A204.1 (cell line): ENCODE measurements around the gene NCAPG2.
"Not testable (repeated sequence)": the region's sequence is repeated elsewhere in the genome, so short reads cannot be mapped to it uniquely, and the experiment has no call there.

ENCODE experiments used
- FAIRE-seq: peaks from 2 replicates; lab custom pipeline; 2012; peaks lifted over from hg19 to GRCh38; lab: Jason Lieb, UNC

Gene NCAPG2

DNA sequence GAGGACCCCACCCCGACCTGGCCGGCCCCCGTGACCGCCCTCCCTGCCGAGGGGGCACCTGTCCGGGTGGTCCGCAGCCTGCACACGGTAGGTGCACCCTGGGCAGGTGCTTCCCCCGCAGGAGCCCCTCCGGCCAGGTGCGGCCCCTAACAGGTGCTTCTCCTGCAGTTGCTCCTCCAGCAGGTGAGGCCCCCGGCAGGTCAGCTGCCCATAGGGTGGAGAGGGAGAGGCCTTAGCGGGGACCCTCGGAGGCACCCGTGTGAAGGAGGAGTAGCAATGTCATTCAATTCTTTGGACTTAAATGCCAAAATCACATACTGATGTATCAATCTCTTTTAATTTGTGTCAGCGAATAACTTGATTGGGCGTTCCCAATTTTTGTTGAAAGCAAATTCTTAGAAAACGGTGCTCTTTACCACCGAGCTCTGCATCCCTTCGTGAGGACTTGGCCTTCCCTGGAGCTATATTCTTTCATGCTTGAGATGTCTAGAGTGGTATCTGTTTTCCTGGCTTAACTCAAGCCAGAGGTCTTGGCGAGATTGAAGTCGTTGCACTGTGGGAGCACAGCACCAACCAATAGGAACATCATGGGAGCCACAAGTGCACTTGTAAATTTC, 738 bp upstream of the NCAPG2 start:
- no peak for FAIRE-seq

DNA sequence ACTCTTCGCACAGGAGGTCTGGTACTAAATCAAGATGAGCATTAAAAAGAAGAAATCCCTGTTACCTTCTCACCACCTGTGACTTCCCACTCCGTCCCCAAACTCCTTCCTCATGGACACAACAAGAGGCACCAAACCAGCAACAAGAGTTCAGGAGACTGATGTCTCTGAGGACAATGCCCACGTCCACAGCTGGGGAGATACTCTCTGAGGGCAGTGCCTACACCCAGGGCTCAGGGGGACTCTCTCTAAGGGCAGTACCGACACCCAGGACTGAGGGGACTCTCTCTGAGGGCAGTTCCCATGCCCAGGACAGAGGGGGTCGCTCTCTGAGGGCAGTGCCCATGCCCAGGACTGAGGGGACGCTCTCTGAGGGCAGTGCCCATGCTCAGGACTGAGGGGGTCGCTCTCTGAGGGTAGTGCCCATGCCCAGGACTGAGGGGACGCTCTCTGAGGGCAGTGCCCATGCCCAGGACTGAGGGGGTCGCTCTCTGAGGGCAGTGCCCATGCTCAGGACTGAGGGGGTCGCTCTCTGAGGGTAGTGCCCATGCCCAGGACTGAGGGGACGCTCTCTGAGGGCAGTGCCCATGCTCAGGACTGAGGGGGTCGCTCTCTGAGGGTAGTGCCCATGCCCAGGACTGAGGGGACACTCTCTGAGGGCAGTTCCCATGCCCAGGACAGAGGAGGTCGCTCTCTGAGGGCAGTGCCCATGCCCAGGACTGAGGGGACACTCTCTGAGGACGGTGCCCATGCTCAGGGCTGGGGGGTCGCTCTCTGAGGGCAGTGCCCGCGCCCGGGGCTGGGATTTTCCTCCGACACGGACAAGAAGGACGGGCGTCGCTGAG, 703 bp downstream of the NCAPG2 start:
- FAIRE-seq: not testable (repeated sequence)

DNA sequence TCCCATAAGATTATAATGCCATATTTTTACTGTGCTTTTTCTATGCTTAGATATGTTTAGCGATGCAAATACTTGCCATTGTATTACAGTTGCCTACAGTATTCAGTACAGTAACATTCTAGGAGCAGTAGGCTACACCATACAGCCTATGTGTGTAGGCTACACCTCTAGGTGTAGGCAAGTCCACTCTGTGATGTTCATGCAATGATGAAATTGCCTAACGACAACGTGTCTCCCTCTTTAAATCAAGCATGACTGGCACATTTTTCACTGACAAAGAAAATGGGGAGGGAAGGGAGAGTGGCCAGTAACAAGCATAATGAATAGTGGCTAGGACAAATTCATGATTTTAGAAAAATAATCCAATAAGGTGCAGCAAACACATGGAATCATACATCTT, 1.7 kb downstream of the NCAPG2 start:
- FAIRE-seq: no peak

DNA sequence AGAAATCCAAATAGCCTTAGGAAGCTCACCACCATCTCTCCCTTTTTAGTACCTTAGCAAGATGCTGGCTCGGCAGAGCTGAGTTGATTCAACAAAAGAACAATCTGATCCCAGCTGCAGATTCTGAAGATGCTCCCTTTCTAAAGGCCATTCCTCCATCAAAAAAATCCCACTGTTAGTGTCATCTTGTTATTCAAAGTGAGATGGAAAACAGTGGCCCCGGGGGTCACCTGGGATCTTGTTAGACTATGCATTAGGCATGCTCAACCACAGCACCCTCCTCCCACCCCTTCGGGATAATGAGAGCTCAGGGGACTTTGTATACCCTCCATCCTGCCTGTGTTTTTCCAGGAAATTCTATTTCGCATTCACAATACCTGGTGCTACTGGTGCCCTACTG, 2.4 kb downstream of the NCAPG2 start:
- FAIRE-seq: no peak

DNA sequence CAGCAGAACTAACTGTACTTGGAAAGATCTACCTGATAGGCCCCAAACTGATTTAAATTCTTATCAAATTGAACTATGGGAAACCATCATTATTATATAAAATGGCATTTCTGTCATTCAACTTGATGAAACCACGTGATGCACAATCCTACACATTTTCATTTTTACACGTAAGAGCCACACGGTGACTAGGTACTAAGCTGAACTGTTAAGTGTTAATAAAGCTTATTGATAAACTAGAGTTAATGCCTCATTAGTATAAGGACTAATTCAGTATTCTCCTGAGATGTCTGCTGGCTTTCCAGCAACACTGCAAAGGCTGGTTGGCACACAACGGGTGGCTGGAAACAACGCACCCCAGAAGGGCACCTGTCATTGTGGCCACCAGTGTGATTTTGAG, 4.6 kb downstream of the NCAPG2 start:
- FAIRE-seq: no peak

DNA sequence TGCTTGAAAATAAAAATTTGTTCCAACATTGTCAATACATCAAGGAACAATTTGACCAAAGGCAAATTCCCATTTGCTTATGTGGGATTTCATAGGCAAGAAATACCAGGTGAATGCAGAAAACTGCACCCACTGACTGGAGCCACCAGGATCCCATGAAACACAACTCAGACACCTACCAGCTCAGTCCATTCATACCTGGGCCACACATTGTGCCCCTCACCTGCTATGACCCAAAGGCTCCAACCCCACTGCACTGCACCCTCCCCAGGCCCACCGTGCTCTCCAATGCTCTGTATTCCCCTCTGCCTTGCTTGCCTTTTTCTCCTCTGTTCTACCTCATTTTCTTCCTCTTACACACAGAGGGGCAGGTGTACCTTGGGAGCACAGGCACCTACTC, 5.3 kb downstream of the NCAPG2 start:
- FAIRE-seq: no peak

DNA sequence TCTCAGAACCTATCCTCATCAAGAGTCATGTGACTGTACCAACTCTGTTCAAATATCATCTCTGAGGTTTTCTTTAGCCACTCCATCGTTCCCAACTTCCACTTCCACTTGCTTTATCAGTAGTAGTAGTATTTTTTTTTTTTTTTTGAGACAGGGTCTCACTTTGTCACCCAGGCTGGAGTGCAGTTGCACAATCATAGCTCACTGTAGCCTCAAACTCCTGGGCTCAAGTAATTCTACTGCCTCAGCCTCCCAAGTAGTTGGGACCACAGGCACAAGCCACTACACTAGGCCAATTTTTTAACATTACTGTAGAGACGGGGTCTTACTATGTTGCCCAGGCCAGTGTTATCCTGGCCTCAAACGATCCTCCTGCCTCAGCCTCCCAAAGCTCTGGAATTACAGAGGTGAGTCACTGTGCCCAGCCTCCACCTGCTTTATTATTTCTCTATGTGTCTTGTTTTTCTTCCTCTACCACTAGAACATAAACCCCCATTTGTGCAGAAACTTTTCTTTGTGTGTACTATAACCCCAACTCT, 5.9 kb downstream of the NCAPG2 start:
- no peak for FAIRE-seq

DNA sequence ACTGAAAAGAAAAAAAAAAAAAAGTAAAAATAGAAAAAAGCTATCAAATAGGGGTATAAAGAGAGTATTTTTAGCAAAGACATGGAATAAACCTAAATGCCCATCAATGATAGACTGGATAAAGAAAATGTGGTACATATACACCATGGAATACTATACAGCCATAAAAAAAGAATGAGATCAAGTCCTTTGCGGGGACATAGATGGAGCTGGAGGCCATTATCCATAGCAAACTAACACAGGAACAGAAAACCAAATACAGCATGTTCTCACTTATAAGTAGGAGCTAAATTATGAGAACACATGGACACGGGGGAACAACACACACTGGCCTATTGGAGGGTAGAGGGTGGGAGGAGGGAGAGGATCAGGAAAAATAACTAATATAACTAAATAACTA, 7.0 kb downstream of the NCAPG2 start:
- FAIRE-seq: not testable (repeated sequence)

DNA sequence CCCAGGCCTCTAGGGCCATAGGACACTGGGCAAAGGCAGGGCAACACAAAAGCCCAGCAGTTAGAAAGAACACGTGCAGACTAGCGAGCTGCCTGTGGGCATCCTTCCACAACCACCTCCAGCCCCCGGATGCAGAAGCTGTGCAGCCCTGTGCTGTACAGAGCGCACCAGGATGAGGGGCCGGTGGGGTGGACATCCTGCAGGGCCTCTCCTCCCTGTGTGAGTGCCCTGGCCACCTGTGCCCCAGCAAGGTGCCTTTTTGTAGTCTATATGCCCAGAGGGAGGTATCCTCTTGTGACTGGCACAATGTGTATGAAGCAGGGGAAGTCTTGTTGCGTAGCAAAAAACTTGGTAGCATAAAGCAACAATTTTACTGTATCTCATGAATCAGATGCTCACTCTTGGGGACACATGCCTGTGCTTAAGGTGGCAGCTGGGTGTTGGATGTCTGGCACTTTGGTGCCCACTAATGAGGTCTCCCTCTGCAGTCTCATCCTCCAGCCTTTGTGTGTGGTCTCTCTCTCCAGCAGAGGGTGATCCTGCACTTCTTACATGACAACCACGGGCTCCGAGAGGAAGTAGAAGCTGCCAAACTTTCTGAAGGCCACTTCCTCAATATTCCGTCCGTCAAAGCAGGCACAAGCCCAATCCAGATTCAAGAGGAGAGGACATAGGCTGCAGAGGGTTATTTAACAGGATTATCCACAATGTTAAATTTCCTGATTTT, 8.7 kb downstream of the NCAPG2 start:
- no peak for FAIRE-seq

DNA sequence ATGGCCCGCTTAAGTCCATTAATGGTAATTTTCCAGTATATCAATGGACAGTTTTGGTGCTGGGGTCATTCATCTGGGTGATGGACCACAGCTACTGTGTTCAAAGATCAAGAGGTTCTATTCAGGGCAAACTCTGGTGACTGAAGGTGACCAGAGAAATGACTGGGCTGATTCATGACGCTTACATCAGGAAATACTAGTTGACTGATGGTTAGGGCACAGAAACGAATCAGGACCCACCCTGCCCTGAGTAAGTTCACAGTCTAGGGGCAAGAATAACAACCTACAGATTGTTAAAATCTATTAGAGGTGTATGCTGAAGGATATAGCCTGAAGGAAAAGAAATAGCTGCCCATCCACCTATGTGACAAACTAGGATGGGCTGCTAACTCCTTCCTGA, 9.5 kb downstream of the NCAPG2 start:
- no peak for FAIRE-seq

DNA sequence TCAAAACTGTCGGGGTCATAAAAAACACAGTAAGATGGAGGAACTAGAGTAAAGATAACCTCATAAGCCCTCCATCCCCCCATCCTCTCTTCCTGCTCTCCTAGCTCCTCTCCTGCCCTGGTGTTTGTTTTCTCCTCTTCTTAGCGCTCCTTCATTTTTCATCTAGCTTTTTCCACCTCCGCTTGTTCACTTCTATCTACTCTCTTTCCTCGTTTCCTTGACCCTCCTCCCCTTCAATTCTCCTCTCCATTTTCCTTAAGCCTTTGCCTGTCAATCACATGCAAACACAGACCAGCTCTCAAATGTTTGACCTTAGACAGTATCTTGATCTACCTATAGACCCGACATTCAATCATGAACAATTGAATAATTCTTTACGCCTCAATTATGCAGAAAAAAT, 10.0 kb downstream of the NCAPG2 start:
- no peak for FAIRE-seq

DNA sequence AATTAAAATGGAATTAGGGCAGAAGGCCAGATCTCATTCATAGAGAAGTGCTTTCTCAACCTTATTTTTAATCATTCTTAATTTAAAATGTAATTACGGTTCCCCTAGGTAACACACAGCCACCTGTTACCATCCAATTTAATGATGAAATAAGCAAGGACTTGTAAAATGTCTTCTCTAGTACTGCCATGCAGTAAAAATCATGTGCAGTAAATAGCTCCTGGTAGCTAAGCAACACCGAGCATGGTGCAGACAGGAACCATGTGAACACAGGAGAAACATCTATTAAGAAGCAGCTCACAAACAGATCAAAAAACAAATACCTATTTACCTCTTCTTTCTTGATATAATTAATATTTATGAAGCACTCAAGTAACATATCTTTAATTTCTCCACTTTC, 15.1 kb downstream of the NCAPG2 start:
- no peak for FAIRE-seq

DNA sequence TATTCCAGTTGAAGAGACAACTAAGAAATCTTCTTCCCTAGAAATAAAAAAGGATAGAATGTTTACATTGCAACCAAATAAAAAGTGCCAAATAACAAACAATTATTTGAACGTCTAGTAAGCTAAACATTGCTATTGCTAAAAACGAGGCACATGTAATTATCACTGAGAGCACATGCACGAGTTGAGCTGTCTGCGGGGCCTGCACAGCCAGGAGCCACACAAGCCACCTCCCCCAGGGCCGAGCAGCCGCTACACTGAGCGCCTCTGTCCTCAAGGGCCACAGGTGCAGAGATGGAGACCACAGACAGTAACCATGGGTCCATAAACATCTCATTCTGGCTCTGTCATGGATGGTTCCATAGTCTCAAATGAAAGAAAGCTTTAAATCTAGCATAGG, 17.2 kb downstream of the NCAPG2 start:
- FAIRE-seq: no peak

DNA sequence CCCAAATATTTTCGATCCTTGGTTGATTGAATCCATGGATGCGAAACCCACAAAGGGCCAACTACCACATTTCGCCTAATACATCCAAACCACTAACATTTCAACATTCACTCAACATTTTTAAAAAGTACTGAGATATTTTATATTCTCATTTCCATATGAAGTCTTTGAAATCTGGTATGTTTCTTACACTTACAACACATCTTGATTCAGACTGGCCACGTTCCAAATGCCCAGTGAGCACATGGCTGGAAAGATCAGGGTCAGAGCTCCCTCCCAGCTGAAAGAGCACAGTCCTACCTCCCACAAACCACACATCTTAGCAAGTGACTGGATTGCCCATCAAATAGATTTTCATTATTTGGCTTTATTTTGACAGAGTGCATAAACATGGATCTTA, 18.9 kb downstream of the NCAPG2 start:
- no peak for FAIRE-seq

DNA sequence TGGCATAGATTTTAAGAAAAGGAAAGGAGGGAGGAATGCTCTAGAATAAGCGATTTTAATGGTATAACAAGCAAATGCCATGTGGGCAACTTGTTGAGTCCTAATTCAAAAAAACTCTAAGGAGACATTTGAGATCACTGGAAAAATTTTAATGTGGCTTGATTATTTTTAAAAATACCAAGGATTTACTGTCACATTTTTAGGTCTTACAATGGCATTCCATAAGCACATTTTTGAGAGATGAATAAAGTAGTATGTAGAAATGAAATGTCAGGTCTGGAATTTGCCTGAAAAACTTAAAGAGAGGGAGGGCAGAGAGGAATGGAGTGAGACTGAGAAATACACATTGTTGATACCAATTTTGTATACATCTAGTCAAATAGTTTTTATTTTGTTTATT, 20.3 kb downstream of the NCAPG2 start:
- no peak for FAIRE-seq

DNA sequence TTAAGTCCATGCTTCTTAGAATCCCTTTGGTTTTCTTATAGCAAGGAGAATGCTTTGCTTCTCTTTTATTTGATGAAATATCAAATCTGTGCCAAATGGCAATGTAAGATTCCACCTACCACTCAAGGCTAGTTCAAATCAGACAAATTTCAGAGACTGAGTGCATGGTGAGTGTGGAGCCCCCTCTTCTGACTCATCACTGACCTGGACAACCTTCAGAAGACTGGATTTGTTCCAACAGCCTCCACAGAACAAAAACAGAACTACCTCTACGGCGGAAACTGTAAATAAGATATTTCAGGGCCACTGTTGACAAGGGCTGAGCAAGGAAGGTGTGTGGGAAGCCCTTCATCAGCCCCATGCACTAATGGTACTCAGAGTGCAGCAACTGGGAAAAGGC, 21.1 kb downstream of the NCAPG2 start:
- FAIRE-seq: no peak

DNA sequence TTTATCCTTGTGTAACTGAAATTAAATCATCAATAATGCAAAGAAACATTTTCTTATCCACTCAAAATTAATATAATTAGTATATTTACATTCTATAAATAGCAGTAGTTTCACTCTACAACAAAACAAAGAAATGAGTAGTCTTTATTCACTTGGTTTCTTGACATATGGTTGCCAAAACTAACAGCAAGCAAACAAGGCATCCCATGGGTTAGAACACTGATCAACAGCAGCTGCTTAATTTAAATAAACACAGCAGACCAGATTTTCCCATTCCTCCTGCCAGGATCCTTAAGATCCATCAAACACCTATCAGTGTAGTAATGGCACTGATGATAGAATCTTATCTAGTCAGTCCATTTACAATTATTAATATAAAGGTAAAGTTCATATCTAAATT, 22.1 kb downstream of the NCAPG2 start:
- no peak for FAIRE-seq

DNA sequence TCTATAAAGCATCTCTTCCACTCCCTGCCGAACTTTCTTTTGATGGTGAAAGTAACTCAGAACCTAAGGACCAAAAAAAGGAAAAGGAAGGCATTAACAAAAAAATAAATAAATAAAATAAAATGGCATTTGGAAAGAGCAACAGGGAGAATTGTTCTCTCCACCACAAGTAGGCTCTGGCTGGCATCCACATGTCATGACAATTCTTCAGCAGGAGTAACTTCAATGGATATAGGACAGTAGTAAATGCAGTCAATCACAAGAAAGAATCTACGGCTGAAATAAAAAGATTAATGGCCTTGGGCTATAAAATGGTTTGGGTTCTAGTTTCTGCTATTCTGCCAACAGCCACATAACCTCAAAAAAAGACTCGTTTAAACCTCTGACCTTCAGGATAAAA, 23.9 kb downstream of the NCAPG2 start:
- FAIRE-seq: no peak

DNA sequence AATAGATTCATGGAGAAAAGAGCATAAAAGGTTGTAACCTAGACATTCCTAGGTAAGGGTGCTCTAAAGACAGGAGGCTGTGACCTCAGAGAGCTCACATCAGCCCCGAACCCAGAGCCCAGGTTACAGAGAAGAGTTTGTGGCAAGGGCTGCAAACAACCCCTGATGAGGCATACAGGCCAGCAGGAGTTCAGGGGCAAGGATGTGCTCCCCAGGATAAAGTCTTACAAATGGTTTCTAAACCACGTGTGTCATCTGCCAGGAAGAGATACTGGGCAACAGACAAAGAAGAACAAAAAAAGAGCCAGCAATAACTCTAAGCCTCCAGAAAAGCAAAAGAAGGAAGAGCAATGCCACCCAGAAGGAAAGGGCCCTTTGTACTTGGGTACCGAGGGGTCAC, 27.7 kb downstream of the NCAPG2 start:
- no peak for FAIRE-seq

DNA sequence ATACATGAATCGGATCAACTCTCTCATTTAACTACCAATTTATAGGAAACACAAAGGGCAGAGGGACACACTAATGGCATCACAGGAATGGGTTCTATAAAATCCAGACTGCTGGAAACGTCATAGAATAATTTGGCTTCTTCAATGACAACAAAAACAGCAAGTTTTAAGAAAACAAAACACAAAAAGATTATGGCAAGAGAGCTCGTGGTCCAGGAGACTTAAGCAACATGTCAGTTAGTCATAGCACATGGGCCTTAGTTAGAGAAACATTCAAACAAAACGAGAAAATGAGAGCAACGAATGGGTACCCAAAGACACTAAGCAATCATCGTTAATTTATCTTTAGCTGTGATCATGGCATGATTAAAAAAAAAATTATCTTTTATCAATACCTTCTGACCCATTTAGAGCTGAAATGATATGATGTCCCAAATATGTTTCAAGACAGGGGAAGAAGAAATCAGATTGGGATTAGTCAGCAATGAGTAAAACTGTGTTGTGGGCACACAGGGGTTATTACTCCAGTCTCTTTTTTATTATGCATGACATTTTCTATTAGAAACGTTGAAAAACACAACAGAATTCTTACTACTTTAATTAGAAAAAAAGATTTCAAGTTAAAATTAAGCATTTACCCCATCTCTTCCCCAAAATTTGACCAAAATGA, 28.3 kb downstream of the NCAPG2 start:
- FAIRE-seq: no peak

DNA sequence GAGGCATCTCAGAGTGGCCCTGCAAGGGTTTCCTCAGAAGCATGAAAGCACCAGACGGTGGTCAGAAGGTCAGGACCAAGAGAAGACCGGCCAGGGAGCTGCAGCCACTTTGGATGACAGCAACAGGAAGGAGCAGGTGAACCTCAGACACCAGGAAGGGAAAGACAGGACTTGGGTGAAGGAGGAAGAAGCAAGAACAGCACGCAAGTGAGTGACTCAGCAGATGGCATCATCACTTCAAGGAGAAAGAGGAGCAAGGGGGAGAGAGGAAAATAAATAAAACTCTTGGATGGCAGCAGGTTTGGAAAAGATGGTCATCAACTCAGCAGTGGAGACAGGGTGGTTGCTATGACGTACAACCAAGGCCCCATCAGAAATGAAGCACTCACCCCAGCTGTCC, 31.6 kb downstream of the NCAPG2 start:
- FAIRE-seq: no peak

DNA sequence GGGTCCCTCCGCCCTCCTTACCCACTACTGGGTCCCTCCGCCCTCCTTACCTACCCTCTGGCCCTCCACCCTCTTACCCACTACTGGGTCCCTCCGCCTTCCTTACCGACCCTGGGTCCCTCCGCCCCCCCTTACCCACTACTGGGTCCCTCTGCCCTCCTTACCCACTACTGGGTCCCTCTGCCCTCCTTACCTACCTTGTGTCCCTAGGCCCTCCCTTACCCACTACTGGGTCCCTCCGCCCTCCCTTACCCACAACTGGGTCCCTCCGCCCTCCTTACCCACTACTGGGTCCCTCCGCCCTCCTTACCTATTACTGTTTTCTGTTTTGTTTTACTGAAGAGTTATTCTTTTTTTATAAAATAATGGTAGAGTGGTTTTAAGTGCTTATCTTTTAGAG, 36.5 kb downstream of the NCAPG2 start:
- not testable (repeated sequence) for FAIRE-seq
